T-helper 2 cell treated with Interferon-gamma antibody and Interleukin-4, amounts not matched to agents 5 μg/mL and 100 μg/mL, for 36 hours (primary cell): ENCODE data around the gene NTNG2.
A peak's percentile ranks its signal among the peaks of the same experiment; 100 is the strongest.

Experiments used
- DNase-seq: peaks from one replicate; pipeline ENCODE4 v3.0.0; 2021; ENCODE audit warnings: low spot score
- H3K27ac Mint-ChIP-seq: one replicate; pipeline ENCODE4 v1.8.0; 2021; ENCODE audit warnings: mild to moderate bottlenecking, mixed read lengths
- H3K27me3 Mint-ChIP-seq: one replicate; pipeline ENCODE4 v1.8.0; 2021; ENCODE audit warnings: low read depth, mixed read lengths
- H3K36me3 Mint-ChIP-seq: one replicate; pipeline ENCODE4 v1.8.0; 2021; ENCODE audit warnings: low read depth, mixed read lengths
- H3K4me1 Mint-ChIP-seq: one replicate; pipeline ENCODE4 v1.8.0; 2021; ENCODE audit warnings: low read depth, mixed read lengths
- H3K4me3 Mint-ChIP-seq: one replicate; pipeline ENCODE4 v1.8.0; 2022; ENCODE audit warnings: mild to moderate bottlenecking, moderate library complexity, mixed read lengths
- H3K9me3 Mint-ChIP-seq: one replicate; pipeline ENCODE4 v1.8.0; 2021; ENCODE audit warnings: mixed read lengths

The NTNG2 gene

DNA sequence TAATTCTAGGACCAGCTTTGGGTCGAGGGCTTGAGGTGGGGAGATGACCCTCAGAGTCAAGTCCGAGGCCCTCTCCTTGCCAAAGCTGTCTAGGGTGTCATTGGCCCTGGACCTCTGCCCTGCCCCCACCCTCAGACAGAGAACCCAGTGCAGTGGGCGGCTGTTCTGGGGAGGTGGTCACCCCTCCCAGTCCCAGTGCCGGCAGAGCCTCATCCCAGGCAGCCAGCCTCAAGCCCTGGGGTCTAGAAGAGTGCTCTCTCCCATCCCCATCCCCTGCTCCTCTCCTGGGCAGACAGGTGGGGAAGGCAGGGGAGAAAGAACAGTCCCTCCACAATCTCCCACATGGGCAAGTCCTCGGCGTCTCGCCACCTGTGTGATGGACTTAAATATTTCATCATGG lies 7.0 kb downstream of the NTNG2 start:
- Mint-ChIP-seq H3K4me3 (no peak overlapping the region), H3K9me3 (no peaks in the 10 kb centered on the region), H3K27me3 (peaks cover 28% of the 10 kb centered on the region), H3K36me3 (peaks cover 3% of the 10 kb centered on the region), H3K27ac (no peak overlapping the region), H3K4me1 (peaks cover 5% of the 10 kb centered on the region)
- no peak for DNase-seq

- Mint-ChIP-seq H3K27me3 (peaks cover 19% of the 10 kb centered on the region), H3K4me3 (no peak overlapping the region), H3K4me1 (peaks cover 2% of the 10 kb centered on the region), H3K36me3 (peaks cover 2% of the 10 kb centered on the region), H3K9me3 (no peaks in the 10 kb centered on the region), H3K27ac (no peak overlapping the region)
- DNase-seq: peak; percentile 42
Observed at GRCh38 chr9:132169672-132170392, 8.0 kb downstream of the NTNG2 start.

DNA sequence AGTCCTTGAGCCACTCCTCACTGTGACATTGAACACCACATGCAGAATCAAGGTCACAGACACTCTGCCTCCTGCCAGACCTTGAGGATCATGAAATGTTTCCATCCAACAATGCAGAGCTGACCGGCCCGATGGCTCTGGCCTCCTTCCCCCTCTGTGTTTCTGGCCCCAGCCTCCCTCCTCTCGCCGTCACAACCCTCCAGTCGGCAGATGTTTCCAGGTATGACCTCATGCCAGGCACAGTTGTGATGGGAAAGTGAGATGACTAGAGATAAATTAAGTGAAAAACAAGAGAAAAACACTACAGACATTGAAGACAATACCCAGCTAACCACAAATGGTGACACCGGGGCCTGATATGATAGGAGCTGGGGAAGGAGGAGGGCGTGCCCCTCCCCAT lies 9.8 kb downstream of the NTNG2 start:
- Mint-ChIP-seq H3K4me1 (peaks cover 2% of the 10 kb centered on the region), H3K4me3 (no peak overlapping the region), H3K36me3 (peaks cover 2% of the 10 kb centered on the region), H3K9me3 (no peaks in the 10 kb centered on the region), H3K27me3 (peaks cover 3% of the 10 kb centered on the region), H3K27ac (no peak overlapping the region)
- no peak for DNase-seq

- Mint-ChIP-seq H3K27me3 (no peaks in the 10 kb centered on the region), H3K4me1 (no peaks in the 10 kb centered on the region), H3K27ac (no peak overlapping the region), H3K4me3 (no peak overlapping the region), H3K9me3 (no peaks in the 10 kb centered on the region), H3K36me3 (peaks cover 2% of the 10 kb centered on the region)
- no peak for DNase-seq
Observed at GRCh38 chr9:132172185-132172584, 10.3 kb downstream of the NTNG2 start.

- no peaks in the 10 kb centered on the region for H3K4me1 Mint-ChIP-seq
- peaks cover 2% of the 10 kb centered on the region for H3K36me3 Mint-ChIP-seq
- DNase-seq: no peak
- H3K27ac Mint-ChIP-seq: no peak overlapping the region
- H3K27me3 Mint-ChIP-seq: no peaks in the 10 kb centered on the region
- no peaks in the 10 kb centered on the region for H3K9me3 Mint-ChIP-seq
- H3K4me3 Mint-ChIP-seq: no peak overlapping the region
Observed at GRCh38 chr9:132175431-132175830, 13.6 kb downstream of the NTNG2 start.

- H3K4me1 Mint-ChIP-seq: no peaks in the 10 kb centered on the region
- H3K36me3 Mint-ChIP-seq: peaks cover 2% of the 10 kb centered on the region
- no peaks in the 10 kb centered on the region for H3K27me3 Mint-ChIP-seq
- no peak overlapping the region for H3K27ac Mint-ChIP-seq
- no peaks in the 10 kb centered on the region for H3K9me3 Mint-ChIP-seq
- no peak overlapping the region for H3K4me3 Mint-ChIP-seq
- DNase-seq: no peak
Observed at GRCh38 chr9:132176338-132176737, 14.5 kb downstream of the NTNG2 start.

DNA sequence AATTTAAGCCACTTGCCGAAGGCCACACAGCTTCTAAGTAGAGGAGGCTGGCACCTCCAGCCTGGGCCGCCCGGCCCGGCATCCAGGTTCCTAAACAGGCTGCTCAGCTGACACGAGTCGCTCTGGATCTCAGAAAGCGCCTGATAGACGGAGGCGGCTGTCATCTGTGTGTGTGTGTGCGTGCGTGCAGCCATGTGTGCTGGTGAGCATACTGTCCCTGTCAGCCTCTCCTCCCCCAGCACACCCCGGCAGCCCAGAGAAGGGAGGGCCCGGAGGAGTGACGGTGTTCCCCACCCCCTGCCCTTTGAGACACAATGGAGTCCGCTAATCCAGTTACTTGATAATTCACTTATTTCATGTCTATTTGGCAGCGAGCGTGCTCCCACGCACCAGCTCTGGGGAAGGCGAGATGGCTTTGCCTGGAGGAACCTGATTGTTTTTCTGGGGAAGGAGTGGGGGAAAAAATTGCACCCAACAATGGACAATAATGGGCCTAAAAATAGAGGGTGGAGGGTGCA lies 20.0 kb downstream of the NTNG2 start:
- no peak overlapping the region for H3K4me3 Mint-ChIP-seq
- H3K36me3 Mint-ChIP-seq: no peaks in the 10 kb centered on the region
- no peak overlapping the region for H3K27ac Mint-ChIP-seq
- no peak for DNase-seq
- H3K27me3 Mint-ChIP-seq: peaks cover 10% of the 10 kb centered on the region
- H3K4me1 Mint-ChIP-seq: no peaks in the 10 kb centered on the region
- H3K9me3 Mint-ChIP-seq: no peaks in the 10 kb centered on the region

GRCh38 chr9:132182314-132183091 lies 20.6 kb downstream of the NTNG2 start:
- Mint-ChIP-seq H3K36me3 (no peaks in the 10 kb centered on the region), H3K27me3 (peaks cover 10% of the 10 kb centered on the region)

DNA sequence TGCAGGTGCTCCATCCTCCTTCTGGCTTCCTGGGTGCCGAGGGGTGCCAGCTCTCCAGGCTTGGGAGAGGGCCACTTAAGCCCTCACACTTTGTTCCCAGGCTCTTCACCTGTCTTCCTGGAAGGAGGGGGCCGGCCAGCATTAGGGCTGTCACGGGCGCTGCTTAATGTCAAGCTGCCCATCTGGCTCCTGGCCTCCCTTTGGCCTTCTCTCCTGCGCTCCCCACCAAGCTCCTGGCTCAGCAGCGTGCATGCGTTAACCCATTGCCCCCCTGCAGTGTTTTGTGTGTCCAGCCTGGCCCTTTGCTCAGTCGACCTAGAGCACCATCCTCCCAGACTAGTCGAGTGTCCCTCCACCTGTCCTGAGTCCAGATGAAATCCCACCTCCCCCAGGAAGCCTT lies 21.3 kb downstream of the NTNG2 start:
- Mint-ChIP-seq H3K27me3 (peaks cover 10% of the 10 kb centered on the region), H3K27ac (no peak overlapping the region), H3K4me3 (no peak overlapping the region), H3K36me3 (no peaks in the 10 kb centered on the region), H3K4me1 (no peaks in the 10 kb centered on the region), H3K9me3 (no peaks in the 10 kb centered on the region)
- DNase-seq: no peak

More at GRCh38 chr9:132182314-132183091, 20.6 kb downstream of the NTNG2 start:
- Mint-ChIP-seq H3K9me3 (no peaks in the 10 kb centered on the region), H3K27ac (no peak overlapping the region), H3K4me3 (no peak overlapping the region), H3K4me1 (no peaks in the 10 kb centered on the region)
- DNase-seq: no peak

DNA sequence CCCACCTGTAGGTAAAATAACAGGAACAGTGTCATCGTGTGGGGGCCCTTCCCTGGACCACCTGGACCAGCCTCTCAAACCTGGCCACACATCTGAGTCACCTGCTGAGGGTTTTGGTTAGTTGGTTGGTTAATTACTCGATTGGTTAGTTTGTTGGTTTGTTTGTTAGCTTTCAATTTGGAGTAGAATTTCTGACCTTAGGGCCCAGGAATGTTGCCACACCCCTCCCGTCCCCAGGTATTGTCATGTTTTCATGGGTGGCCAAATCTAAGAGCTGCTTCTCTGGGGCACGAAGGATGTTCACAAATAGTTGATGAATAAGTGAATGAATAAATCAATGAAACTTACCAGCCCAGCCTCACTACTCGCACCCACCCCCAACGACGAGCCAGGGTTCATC lies 21.9 kb downstream of the NTNG2 start:
- Mint-ChIP-seq H3K36me3 (no peaks in the 10 kb centered on the region), H3K9me3 (no peaks in the 10 kb centered on the region), H3K4me3 (no peak overlapping the region), H3K27ac (no peak overlapping the region), H3K27me3 (peaks cover 10% of the 10 kb centered on the region), H3K4me1 (no peaks in the 10 kb centered on the region)
- DNase-seq: no peak

GRCh38 chr9:132184124-132184523 lies 22.3 kb downstream of the NTNG2 start:
- no peaks in the 10 kb centered on the region for H3K36me3 Mint-ChIP-seq
- H3K27me3 Mint-ChIP-seq: peaks cover 10% of the 10 kb centered on the region
- H3K9me3 Mint-ChIP-seq: no peaks in the 10 kb centered on the region
- H3K4me3 Mint-ChIP-seq: no peak overlapping the region
- H3K4me1 Mint-ChIP-seq: no peaks in the 10 kb centered on the region
- H3K27ac Mint-ChIP-seq: no peak overlapping the region
- no peak for DNase-seq

DNA sequence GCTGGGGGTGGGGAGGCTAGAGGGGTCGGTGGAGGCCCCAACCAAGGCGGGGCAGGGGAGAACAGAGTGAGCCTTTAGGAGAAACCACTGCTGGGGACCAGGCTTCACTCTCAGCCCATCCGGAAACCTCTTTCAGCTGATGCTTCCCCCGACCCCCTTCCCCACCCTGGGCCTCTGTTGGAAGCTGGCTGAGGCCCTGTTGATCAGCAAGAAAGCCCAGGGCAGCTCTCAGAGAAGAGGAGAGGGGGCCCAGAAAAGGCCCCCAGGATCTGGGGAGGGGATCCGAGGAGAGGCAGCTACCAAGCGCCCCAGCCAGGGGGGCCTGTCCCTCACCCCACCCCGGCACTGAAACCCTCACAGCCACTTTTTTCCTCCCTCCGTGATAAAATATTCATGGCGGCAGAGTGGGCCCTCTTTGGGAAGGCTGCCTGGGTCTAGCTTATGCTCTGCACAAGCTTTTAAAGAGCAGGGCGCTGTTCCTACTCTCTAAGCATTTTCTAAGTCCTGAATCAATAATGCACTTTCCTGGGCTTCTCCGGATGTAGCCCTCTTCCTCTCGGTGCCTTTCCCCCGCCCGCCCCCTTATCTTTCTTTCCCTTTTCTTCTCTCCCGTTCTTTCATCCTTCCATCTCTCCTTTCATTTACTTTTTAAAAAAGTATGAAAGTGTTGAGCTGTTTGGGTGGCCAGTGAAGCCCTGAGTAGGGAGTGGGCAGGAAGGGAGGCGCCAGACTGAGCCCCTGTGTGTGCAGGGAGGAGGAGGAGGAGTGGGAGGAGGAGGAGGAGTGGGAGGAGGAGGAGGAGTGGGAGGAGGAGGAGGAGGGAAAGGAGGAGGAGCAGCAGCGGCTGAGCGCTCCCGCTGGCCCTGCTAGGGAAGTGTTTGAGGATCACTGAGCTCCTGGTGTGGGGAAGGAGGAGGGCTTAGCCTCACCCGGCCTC lies 23.5 kb downstream of the NTNG2 start:
- Mint-ChIP-seq H3K4me3 (no peak overlapping the region), H3K27me3 (peaks cover 10% of the 10 kb centered on the region), H3K36me3 (no peaks in the 10 kb centered on the region), H3K27ac (no peak overlapping the region), H3K9me3 (no peaks in the 10 kb centered on the region), H3K4me1 (no peaks in the 10 kb centered on the region)
- no peak for DNase-seq

DNA sequence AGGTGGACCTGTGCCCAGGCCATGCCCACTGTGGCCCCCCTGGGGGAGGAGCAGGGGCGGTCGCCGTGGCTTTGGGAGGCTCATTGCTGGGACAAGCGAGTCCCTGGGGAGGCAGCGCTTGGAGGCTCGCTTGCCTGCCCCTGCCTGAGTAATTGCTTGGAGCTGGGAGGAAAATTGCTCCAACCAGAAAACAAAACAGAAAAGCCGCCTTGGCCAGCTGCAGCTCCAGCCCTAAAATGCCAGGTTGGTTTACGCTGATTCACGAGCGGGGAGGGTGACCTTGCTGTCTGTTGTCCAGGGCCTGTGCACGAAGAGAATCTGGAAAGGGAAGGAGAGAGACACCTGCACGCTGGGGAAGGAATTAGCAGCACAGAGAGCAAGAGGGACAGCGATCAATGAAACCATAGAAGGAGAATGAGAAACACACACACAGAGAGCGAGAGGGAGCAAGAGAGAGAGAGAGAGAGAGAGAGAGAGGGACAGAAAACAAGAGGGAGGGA lies 25.3 kb downstream of the NTNG2 start:
- H3K4me1 Mint-ChIP-seq: no peaks in the 10 kb centered on the region
- no peaks in the 10 kb centered on the region for H3K9me3 Mint-ChIP-seq
- DNase-seq: no peak
- peaks cover 10% of the 10 kb centered on the region for H3K27me3 Mint-ChIP-seq
- no peak overlapping the region for H3K4me3 Mint-ChIP-seq
- H3K36me3 Mint-ChIP-seq: no peaks in the 10 kb centered on the region
- no peak overlapping the region for H3K27ac Mint-ChIP-seq
